Measurements from ENCODE around the gene TRDMT1.

GRCh38 chr10:17217631-17218232, 16.3 kb upstream of the TRDMT1 start:
- TF ChIP-seq CTCF (conservative IDR thresholded peaks at IDR 0.05 in 1 of 2, IDR thresholded peaks at IDR 0.05 in 1 of 2; ENCODE audit: low read depth in 1 of 2, low read length in 2 of 2): no peak
- TF ChIP-seq EZH2 (IDR thresholded peaks at IDR 0.05; ENCODE audit: low read length, missing control alignments): no peak
